Kidney (tissue), 14 donors: ENCODE measurements around the gene PIGC. TPM values are rescaled to one million over a fixed set of nuclear protein-coding genes. Genes with fewer than 3 reads are reported as not detected.
A peak's percentile ranks its signal among the peaks of the same experiment; 100 is the strongest.

ENCODE experiments used
- DNase-seq, 5 donors: peaks; one replicate each; pipeline ENCODE4 v3.0.0-alpha.2; 2013 to 2020
- FAIRE-seq: peaks from 2 replicates; lab custom pipeline; 2012; peaks lifted over from hg19 to GRCh38; lab: Jason Lieb, UNC
- H3K27ac ChIP-seq, 2 donors: one replicate each; pipeline ENCODE4 v1.7.0; 2013; ENCODE audit warnings: low read depth in 2 of 2, low read length in 2 of 2, inconsistent platforms in 1 of 2
- H3K27me3 ChIP-seq: one replicate; pipeline ENCODE4 v1.7.1; 2013; ENCODE audit warnings: low read length, inconsistent platforms; ENCODE audit not compliant: control insufficient read depth, insufficient read depth
- H3K36me3 ChIP-seq, 3 donors: one replicate each; pipeline versions ENCODE4 v1.7.0 to v1.7.1; 2013; ENCODE audit warnings: low read length in 3 of 3, control low read depth in 1 of 3, inconsistent platforms in 1 of 3; ENCODE audit not compliant: insufficient read depth in 3 of 3, control insufficient read depth in 2 of 3
- H3K4me1 ChIP-seq, 3 donors: one replicate each; pipeline versions ENCODE4 v1.7.0 to v1.7.1; 2013; ENCODE audit warnings: low read length in 3 of 3, inconsistent platforms in 1 of 3, low read depth in 1 of 3; ENCODE audit not compliant: control insufficient read depth in 2 of 3, insufficient read depth in 2 of 3
- H3K4me3 ChIP-seq, 3 donors: one replicate each; pipeline versions ENCODE4 v1.7.0 to v1.8.1; 2013; ENCODE audit warnings: low read length in 3 of 3, control low read depth in 1 of 3, inconsistent platforms in 1 of 3
- H3K9ac ChIP-seq, 3 donors: one replicate each; pipeline versions ENCODE4 v1.7.0 to v1.7.1; 2013; ENCODE audit warnings: low read length in 3 of 3, control low read depth in 1 of 3, inconsistent platforms in 1 of 3
- H3K9me3 ChIP-seq, 3 donors: one replicate each; pipeline versions ENCODE4 v1.7.0 to v1.7.1; 2013; ENCODE audit warnings: low read length in 3 of 3, control low read depth in 1 of 3, inconsistent platforms in 1 of 3; ENCODE audit not compliant: control insufficient read depth in 2 of 3, insufficient read depth in 1 of 3
- CTCF ChIP-seq: IDR thresholded peaks from 3 replicates; pipeline ENCODE4 v1.5.1; 2012; ENCODE audit warnings: mild to moderate bottlenecking, moderate library complexity, borderline replicate concordance; ENCODE audit not compliant: insufficient read depth; ENCODE audit errors: extremely low read depth
- intact Hi-C: fragments of 100-400 bp; cut with DNase I; formaldehyde crosslinking; loops from one replicate; pipeline ENCODE4 v1.11.1; 2022
- polyA plus RNA-seq: library from polyadenylated mRNA; stranded (reverse); fragments of 350-450 nt; fragmentation: Illumina TruSeq; extraction: RNeasy Lipid Tissue Mini Kit (QIAGEN cat#74804); gene quantifications from one replicate; pipeline ENCODE4 v1.2.3, GENCODE V29; 2014; ENCODE audit warnings: low read depth, low replicate concordance; ENCODE audit not compliant: insufficient read depth
- total RNA-seq: library from RNA; stranded (reverse); fragmentation: NEBNext Ultra II Directional; extraction: Animal tissue kit (Norgen Biotek cat#: 25700); gene quantifications from one replicate; pipeline ENCODE4 v1.2.1, GENCODE V29; 2021
- donor health status: control.
- donor health status: control.
- donor health status: control.
- donor health status: control.
- donor health status: control.
- donor health status: DM: yes; HTN: yes; CAD: no.
- donor health status: Normal renal cell carcinoma (clear cell type).

The PIGC gene
- total and polyA plus RNA-seq, 2 donors from 2014 or later = 27.6 to 28.6 TPM

DNA sequence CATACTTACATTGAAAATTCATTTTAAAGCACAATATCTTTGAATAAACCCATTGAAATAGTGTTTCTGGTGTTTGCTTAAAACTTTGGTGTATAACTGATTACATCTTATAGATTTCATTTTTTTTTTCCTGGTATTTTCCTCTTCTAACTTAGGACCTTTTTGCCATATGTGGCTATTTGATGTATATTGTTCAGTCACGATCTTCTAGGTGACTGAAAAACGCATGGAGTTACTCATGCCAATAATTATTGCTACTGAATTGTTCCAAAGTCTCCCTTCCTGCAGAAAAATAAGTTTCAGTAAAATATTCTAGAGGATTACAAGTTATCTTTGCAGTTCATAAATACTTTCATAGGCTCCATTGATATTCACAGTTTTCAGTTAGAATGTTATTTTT, 46.2 kb downstream of the PIGC start:
- Histone ChIP-seq H3K27me3 (no peaks in the 10 kb centered on the region), H3K9ac (no peak overlapping the region), H3K4me3 (no peak overlapping the region), H3K4me1 (peaks cover 3 to 16% (median 8%) of the 10 kb centered on the region in 3 donors), H3K27ac (no peak overlapping the region), H3K36me3 (no peaks in the 10 kb centered on the region), H3K9me3 (no peaks in the 10 kb centered on the region)
- FAIRE-seq (no peak), DNase-seq (no peak)
- no peak for TF ChIP-seq CTCF
- intact Hi-C loops = no loop called here

- FAIRE-seq (no peak), DNase-seq (no peak)
- Histone ChIP-seq H3K27me3 (no peaks in the 10 kb centered on the region), H3K36me3 (no peaks in the 10 kb centered on the region), H3K9ac (no peak overlapping the region), H3K27ac (no peak overlapping the region), H3K9me3 (no peaks in the 10 kb centered on the region), H3K4me3 (no peak overlapping the region), H3K4me1 (peaks cover 3 to 16% (median 8%) of the 10 kb centered on the region in 3 donors)
- intact Hi-C loops = no loop called here
- TF ChIP-seq CTCF = no peak
Observed at GRCh38 chr1:172397221-172397620, 46.6 kb downstream of the PIGC start.

- Histone ChIP-seq H3K9me3 (no peaks in the 10 kb centered on the region), H3K4me3 (no peak overlapping the region), H3K4me1 (peaks cover 9 to 25% (median 11%) of the 10 kb centered on the region in 3 donors), H3K9ac (no peak overlapping the region), H3K36me3 (no peaks in the 10 kb centered on the region), H3K27ac (no peak overlapping the region), H3K27me3 (no peaks in the 10 kb centered on the region)
- no peak for TF ChIP-seq CTCF
- FAIRE-seq = no peak
- no peak for DNase-seq
- intact Hi-C loops = no loop called here
Observed at GRCh38 chr1:172395576-172395975, 48.3 kb downstream of the PIGC start.

- Histone ChIP-seq H3K9me3 (no peaks in the 10 kb centered on the region), H3K4me1 (peaks cover 13 to 33% (median 14%) of the 10 kb centered on the region in 3 donors), H3K9ac (no peak overlapping the region), H3K27me3 (no peaks in the 10 kb centered on the region), H3K27ac (peak overlapping the region in 1 of 2 donors; percentile 69), H3K36me3 (no peaks in the 10 kb centered on the region), H3K4me3 (no peak overlapping the region)
- DNase-seq = no peak
- no peak for TF ChIP-seq CTCF
- no peak for FAIRE-seq
- intact Hi-C loops = no loop called here
Observed at GRCh38 chr1:172394811-172395210, 49.1 kb downstream of the PIGC start.
